H9 (cell line): ENCODE measurements around the gene EMC8. TPM values are rescaled to one million over a fixed set of nuclear protein-coding genes. Genes with fewer than 3 reads are reported as not detected.

Experiments used
- DNase-seq: peaks from one replicate; pipeline ENCODE4 v3.0.0-alpha.2; 2017
- H2AFZ ChIP-seq: one replicate; pipeline ENCODE4 v1.6.1; 2013; ENCODE audit warnings: mild to moderate bottlenecking, low read length, control low read depth, moderate library complexity
- H2AK5ac ChIP-seq: 2 replicates; pipeline ENCODE4 v1.6.1; 2013; ENCODE audit warnings: low read length, control low read depth, mixed read lengths; ENCODE audit not compliant: insufficient read length
- H2BK120ac ChIP-seq: one replicate; pipeline ENCODE4 v1.6.1; 2013; ENCODE audit warnings: low read depth, mild to moderate bottlenecking, low read length, control low read depth, inconsistent platforms; ENCODE audit not compliant: poor library complexity, severe bottlenecking
- H2BK12ac ChIP-seq: 2 replicates; pipeline ENCODE4 v1.6.1; 2013; ENCODE audit warnings: low read length, control low read depth, mixed read lengths, low read depth; ENCODE audit not compliant: insufficient read length
- H2BK15ac ChIP-seq: 2 replicates; pipeline ENCODE4 v1.6.1; 2013; ENCODE audit warnings: low read depth, low read length, control low read depth
- H2BK20ac ChIP-seq: one replicate; pipeline ENCODE4 v1.6.1; 2013; ENCODE audit warnings: low read depth, mild to moderate bottlenecking, low read length, control low read depth, inconsistent platforms; ENCODE audit not compliant: poor library complexity, severe bottlenecking
- H2BK5ac ChIP-seq: 2 replicates; pipeline ENCODE4 v1.6.1; 2013; ENCODE audit warnings: low read length, control low read depth, mixed read lengths; ENCODE audit not compliant: insufficient read length
- H3K14ac ChIP-seq: 2 replicates; pipeline ENCODE4 v1.6.1; 2013; ENCODE audit warnings: low read length, control low read depth; ENCODE audit not compliant: insufficient read depth
- H3K18ac ChIP-seq: 2 replicates; pipeline ENCODE4 v1.6.1; 2013; ENCODE audit warnings: low read depth, mild to moderate bottlenecking, mixed read lengths, low read length, control low read depth; ENCODE audit not compliant: insufficient read length
- H3K23ac ChIP-seq: 2 replicates; pipeline ENCODE4 v1.6.1; 2013; ENCODE audit warnings: low read length, control low read depth, mixed read lengths, low read depth; ENCODE audit not compliant: insufficient read length
- H3K23me2 ChIP-seq: 2 replicates; pipeline ENCODE4 v1.6.1; 2013; ENCODE audit warnings: low read depth, mild to moderate bottlenecking, mixed read lengths, low read length, control low read depth; ENCODE audit not compliant: insufficient read length, poor library complexity, severe bottlenecking
- H3K27ac ChIP-seq: 2 replicates; pipeline ENCODE4 v1.5.1; 2013; ENCODE audit warnings: low read length, control low read depth, mixed read lengths, low read depth; ENCODE audit not compliant: insufficient read length
- H3K27me3 ChIP-seq: 2 replicates; pipeline ENCODE4 v1.6.1; 2013; ENCODE audit warnings: low read length, control low read depth, inconsistent platforms; ENCODE audit not compliant: insufficient read depth
- H3K4ac ChIP-seq: 2 replicates; pipeline ENCODE4 v1.6.1; 2013; ENCODE audit warnings: low read depth, mild to moderate bottlenecking, control low read depth, inconsistent platforms, low read length, moderate library complexity
- H3K4me1 ChIP-seq: 2 replicates; pipeline ENCODE4 v1.6.1; 2013; ENCODE audit warnings: low read length, control low read depth, inconsistent platforms; ENCODE audit not compliant: insufficient read depth
- H3K4me2 ChIP-seq: 2 replicates; pipeline ENCODE4 v1.6.1; 2013; ENCODE audit warnings: low read length, control low read depth, mixed read lengths; ENCODE audit not compliant: insufficient read length, insufficient read depth
- H3K56ac ChIP-seq: 2 replicates; pipeline ENCODE4 v1.6.1; 2013; ENCODE audit warnings: low read depth, mild to moderate bottlenecking, mixed read lengths, low read length, control low read depth; ENCODE audit not compliant: insufficient read length
- H3K79me1 ChIP-seq: 2 replicates; pipeline ENCODE4 v1.6.1; 2013; ENCODE audit warnings: low read depth, mild to moderate bottlenecking, moderate library complexity, low read length, control low read depth, inconsistent platforms; ENCODE audit not compliant: insufficient read depth, poor library complexity, severe bottlenecking
- H3K79me2 ChIP-seq: 2 replicates; pipeline ENCODE4 v1.6.1; 2013; ENCODE audit warnings: low read length, control low read depth, inconsistent platforms; ENCODE audit not compliant: insufficient read depth
- H3K9ac ChIP-seq: 2 replicates; pipeline ENCODE4 v1.6.1; 2013; ENCODE audit warnings: low read length, control low read depth, mixed read lengths; ENCODE audit not compliant: insufficient read length; ENCODE audit errors: extremely low read depth
- H3K9me3 ChIP-seq: one replicate; pipeline ENCODE4 v1.6.1; 2013; ENCODE audit warnings: low read depth, low read length, inconsistent platforms; ENCODE audit not compliant: control insufficient read depth
- H3T11ph ChIP-seq: one replicate; pipeline ENCODE4 v1.6.1; 2013; ENCODE audit warnings: mild to moderate bottlenecking, low read length, control low read depth, inconsistent platforms
- H4K20me1 ChIP-seq: one replicate; pipeline ENCODE4 v1.6.1; 2013; ENCODE audit not compliant: control insufficient read depth, insufficient read length, insufficient read depth
- H4K5ac ChIP-seq: 2 replicates; pipeline ENCODE4 v1.6.1; 2013; ENCODE audit warnings: low read depth, mild to moderate bottlenecking, mixed read lengths, low read length, control low read depth; ENCODE audit not compliant: insufficient read length
- H4K8ac ChIP-seq: replicated peaks from 2 replicates; pipeline ENCODE4 v1.6.1; 2013; ENCODE audit warnings: low read length, control low read depth, mixed read lengths, low read depth; ENCODE audit not compliant: insufficient read length
- H4K91ac ChIP-seq: 2 replicates; pipeline ENCODE4 v1.6.1; 2013; ENCODE audit warnings: low read depth, mild to moderate bottlenecking, moderate library complexity, mixed read lengths, low read length, control low read depth; ENCODE audit not compliant: insufficient read length
- H3K27ac Mint-ChIP-seq, 3 experiments: 2 replicates in 2 of 3; 3 replicates in 1 of 3; pipeline ENCODE4 v1.8.0; 2020 to 2021; ENCODE audit warnings: mixed read lengths in 3 of 3, mild to moderate bottlenecking in 1 of 3, moderate library complexity in 1 of 3
- H3K27me3 Mint-ChIP-seq: 2 replicates; pipeline ENCODE4 v1.8.0; 2021; ENCODE audit warnings: low read depth, mild to moderate bottlenecking, moderate library complexity, mixed read lengths
- H3K36me3 Mint-ChIP-seq, 3 experiments: 2 replicates in 2 of 3; 3 replicates in 1 of 3; pipeline ENCODE4 v1.8.0; 2020 to 2021; ENCODE audit warnings: low read depth in 3 of 3, mixed read lengths in 3 of 3; ENCODE audit not compliant: insufficient read depth in 1 of 3
- H3K4me1 Mint-ChIP-seq, 2 experiments: 2 replicates each; pipeline ENCODE4 v1.8.0; 2020; ENCODE audit warnings: mixed read lengths in 2 of 2
- H3K4me3 Mint-ChIP-seq, 2 experiments: 2 replicates in 1 of 2; 3 replicates in 1 of 2; pipeline ENCODE4 v1.8.0; 2020 to 2021; ENCODE audit warnings: mild to moderate bottlenecking in 2 of 2, mixed read lengths in 2 of 2, moderate library complexity in 1 of 2
- H3K9me3 Mint-ChIP-seq, 2 experiments: 2 replicates in 1 of 2; 3 replicates in 1 of 2; pipeline ENCODE4 v1.8.0; 2020; ENCODE audit warnings: mild to moderate bottlenecking in 2 of 2, mixed read lengths in 2 of 2, moderate library complexity in 1 of 2
- CTCF ChIP-seq: fragments of 200-600 bp; sonication (generic); conservative IDR thresholded peaks from 3 replicates; pipeline ENCODE4 v1.8.0; 2021; ENCODE audit warnings: antibody characterized with exemption, mild to moderate bottlenecking
- whole genome bisulfite sequencing: extraction: QIAGEN DNeasy Blood & Tissue Kit; methylation state at CpG from one replicate; pipeline ENCODE4 v1.1.7; 2013; ENCODE audit warnings: missing lambda C conversion rate, low lambda C conversion rate, mixed read lengths; ENCODE audit not compliant: insufficient read length; ENCODE audit errors: extremely low coverage; 5-methylcytosine and 5-hydroxymethylcytosine counted together
- total RNA-seq: library from RNA; stranded (reverse); gene quantifications from 2 replicates; pipeline ENCODE4 v1.2.1, GENCODE V29; 2021

The EMC8 gene
- total RNA-seq, 1 experiment from 2014 or later = 52.3 TPM

GRCh38 chr16:85796599-85796998, 2.7 kb downstream of the EMC8 start:
- Histone ChIP-seq H2BK12ac (no peak overlapping the region), H3K23me2 (peaks cover 13% of the 10 kb centered on the region), H3K4ac (no peak overlapping the region), H3K4me1 (no peaks in the 10 kb centered on the region; the same call in 1 of the 2 replicates), H3T11ph (no peak overlapping the region), H3K79me2 (peaks cover 43% of the 10 kb centered on the region), H4K5ac (no peak overlapping the region), H3K4me2 (no peak overlapping the region), H2AK5ac (no peak overlapping the region), H3K14ac (no peak overlapping the region), H3K23ac (no peak overlapping the region), H3K27ac (no peak overlapping the region), H3K9ac (no peak overlapping the region), H3K27me3 (no peaks in the 10 kb centered on the region), H2BK5ac (no peak overlapping the region), H3K56ac (no peak overlapping the region), H2BK20ac (no peak overlapping the region), H4K8ac (no peak overlapping the region), H3K9me3 (no peaks in the 10 kb centered on the region), H4K20me1 (peaks cover 3% of the 10 kb centered on the region), H2BK120ac (no peak overlapping the region), H3K79me1 (peaks cover 28% of the 10 kb centered on the region), H4K91ac (no peak overlapping the region), H2AFZ (no peak overlapping the region), H2BK15ac (no peak overlapping the region), H3K18ac (no peak overlapping the region)
- Mint-ChIP-seq H3K36me3 (peaks cover 46 to 66% (median 66%) of the 10 kb centered on the region in 3 experiments), H3K4me1 (peaks cover 18 to 19% of the 10 kb centered on the region in 2 experiments), H3K27me3 (no peaks in the 10 kb centered on the region), H3K4me3 (no peak overlapping the region; a peak in 2 of 5 replicates), H3K27ac (peak overlapping the region in 2 of 3 experiments; percentile 65 to 85; a peak in 1 of 7 replicates), H3K9me3 (peaks cover 0 to 2% of the 10 kb centered on the region in 2 experiments; a peak in 1 of 5 replicates)
- no peak for TF ChIP-seq CTCF
- no CpG with 5 or more reads among the region's 7 CpGs for WGBS
- DNase-seq = no peak
